Activated T-helper 1 cell treated with Interleukin-2 at 50 U/mL for 16 hours (primary cell): Measurements from ENCODE around the gene NPL.

ENCODE experiments used
- DNase-seq: peaks from one replicate; pipeline ENCODE4 v3.0.0-alpha.2; 2020; ENCODE audit warnings: low read depth

Gene NPL

DNA sequence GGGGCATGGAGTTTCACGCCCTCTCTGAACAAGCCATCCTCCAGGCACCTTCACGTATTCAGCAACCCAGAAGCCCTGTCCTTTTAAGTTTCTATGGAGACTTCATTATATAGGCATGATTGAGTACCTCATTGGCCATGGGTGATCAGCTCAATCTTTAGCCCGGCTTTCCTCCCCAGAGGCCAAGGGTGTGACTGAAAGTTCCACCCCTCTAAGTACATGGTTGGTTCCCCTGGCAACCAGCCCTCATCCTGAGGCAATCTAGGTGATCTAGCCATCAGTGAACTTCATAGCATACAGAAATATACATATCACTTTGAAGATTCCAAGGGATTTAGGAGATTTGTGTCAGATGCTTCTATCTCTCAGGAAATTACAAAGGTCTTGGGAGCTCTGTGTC is 28.2 kb downstream of the NPL start:
- no peak for DNase-seq

GRCh38 chr1:182823220-182823619 is 33.6 kb downstream of the NPL start:
- DNase-seq = no peak

- no peak for DNase-seq
Measured at GRCh38 chr1:182826892-182827291, 37.3 kb downstream of the NPL start.

DNA sequence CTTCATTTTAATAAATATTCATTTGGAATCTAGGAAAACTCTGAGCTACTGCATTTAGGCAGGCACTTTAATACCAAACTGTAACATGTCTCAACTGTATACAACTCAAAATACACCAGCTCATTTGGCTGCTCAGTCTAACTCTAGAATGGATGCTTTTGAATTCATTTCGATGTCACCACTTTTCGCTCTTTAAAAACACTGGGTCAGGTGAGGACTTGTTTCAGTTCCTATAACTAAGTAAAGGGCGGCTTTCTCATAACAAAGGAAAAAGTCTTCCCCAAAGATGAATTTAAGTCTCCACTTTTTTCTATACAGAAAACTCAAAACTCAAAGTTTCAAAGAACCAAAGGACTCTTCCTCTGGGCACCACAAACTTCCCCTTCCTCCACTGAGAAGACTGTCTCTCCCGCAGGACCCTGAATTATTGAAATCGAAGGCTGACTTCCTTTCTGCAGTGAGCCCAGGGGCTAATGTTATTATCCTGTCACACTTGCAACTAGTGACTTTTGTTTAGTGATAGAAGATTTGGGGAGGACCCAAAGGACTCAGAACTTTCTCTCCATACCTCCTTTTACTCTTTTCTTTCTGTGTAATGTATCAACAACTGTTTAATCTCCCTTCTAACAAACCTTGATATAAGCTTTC is 39.8 kb downstream of the NPL start:
- no peak for DNase-seq

DNA sequence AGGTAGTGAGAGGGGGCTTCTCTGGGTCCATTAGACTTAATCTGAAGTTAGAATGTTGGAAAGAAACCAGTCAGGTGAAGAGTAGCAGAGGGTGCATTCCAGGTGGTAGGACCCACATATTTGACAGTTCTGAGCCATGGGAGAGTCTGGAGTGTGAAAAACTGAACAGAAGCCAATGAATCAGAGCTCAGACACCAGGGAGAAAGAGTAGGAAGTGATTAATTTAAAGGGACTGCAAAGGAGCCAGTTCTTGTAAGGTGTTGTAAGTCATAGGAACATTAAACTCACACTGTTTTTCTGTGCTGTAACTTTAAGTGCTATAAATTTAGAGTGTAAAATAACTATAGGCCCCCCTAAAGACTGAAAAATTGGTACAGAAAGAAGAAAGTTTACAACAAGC is 43.7 kb downstream of the NPL start:
- DNase-seq = no peak

- DNase-seq = no peak
Measured at GRCh38 chr1:182834326-182834725, 44.8 kb downstream of the NPL start.

DNA sequence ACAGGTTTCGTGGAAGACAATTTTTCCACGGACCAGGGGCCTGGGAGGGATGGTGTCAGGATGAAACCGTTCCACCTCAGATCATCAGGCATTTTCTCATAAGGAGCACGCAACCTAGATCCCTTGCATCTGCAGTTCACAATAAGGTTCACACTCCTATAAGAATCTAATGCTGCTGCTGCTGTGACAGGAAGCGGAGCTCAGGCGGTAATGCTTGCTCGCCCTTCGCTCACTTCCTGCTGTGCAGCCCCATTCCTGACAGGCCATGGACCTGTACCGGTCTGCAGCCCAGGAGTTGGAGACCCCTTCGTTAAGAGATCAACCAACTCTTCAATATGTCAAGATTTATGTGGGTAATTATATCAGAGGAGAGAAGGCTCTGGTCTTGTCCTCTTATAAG is 46.2 kb downstream of the NPL start:
- DNase-seq = no peak

- peak; percentile 95 for DNase-seq
Measured at GRCh38 chr1:182839209-182840066, 49.9 kb downstream of the NPL start, which contains the start of gene DHX9. Gene DHX9 (plus strand): TSS chr1:182839347. CDS start chr1:182842567, 3,220 bp downstream.

GRCh38 chr1:182841368-182841988 is 51.9 kb downstream of the NPL start:
- DNase-seq = no peak

DNA sequence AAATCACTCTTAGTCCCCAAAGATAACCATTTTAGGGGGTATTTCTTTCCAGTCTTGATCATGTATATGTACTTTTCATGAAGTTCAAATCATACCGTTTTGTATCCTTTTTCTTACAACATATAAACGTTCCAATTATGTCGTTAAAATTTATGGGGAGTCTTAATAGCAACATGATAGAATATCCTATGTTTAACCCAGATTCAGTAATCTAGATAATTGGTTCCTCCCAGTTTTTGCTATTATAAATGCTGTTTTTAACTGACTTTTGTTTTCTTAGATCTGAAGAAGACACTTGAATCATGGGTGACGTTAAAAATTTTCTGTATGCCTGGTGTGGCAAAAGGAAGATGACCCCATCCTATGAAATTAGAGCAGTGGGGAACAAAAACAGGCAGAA is 52.7 kb downstream of the NPL start:
- DNase-seq = no peak

DNA sequence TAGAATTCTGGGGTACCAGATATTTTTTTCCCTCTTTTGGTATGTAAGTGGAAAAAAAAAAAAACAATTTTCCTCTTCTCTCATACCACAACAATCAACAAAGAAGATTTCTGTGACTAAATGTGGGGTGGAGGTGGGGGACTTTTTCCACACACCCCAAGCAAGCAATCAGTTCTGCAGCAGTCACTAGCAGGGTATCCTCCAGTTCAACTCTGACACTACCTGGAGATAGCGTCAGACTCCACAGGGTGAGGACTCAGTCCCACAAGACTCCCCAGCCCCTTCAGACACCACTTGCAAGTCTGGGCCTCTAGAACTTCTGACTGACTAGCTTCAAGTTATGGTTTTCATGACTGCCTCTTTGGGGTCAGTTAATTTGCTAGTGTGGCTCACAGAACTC is 55.8 kb downstream of the NPL start:
- no peak for DNase-seq

DNA sequence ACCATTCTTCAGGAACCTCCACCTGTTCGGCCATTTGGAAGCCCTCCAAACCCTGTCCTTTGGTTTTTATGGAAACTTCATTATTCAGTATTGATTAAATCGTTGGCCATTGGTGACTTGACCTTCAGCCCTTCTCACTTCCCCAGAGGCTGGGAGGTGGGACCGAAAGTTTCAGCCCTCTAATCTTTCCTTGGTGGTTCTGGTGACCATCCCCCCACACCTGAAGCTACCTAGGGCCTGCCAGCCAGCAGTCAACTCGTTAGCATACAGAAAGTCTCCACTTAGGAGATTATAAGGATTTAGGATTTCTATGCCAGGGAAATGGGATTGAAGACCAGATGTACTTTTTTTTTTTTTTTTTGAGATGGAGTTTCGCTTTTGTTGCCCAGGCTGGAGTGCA is 56.3 kb downstream of the NPL start:
- DNase-seq = no peak

- DNase-seq = no peak
Measured at GRCh38 chr1:182847105-182847504, 57.5 kb downstream of the NPL start.

GRCh38 chr1:182848736-182849135 is 59.2 kb downstream of the NPL start:
- DNase-seq = no peak

DNA sequence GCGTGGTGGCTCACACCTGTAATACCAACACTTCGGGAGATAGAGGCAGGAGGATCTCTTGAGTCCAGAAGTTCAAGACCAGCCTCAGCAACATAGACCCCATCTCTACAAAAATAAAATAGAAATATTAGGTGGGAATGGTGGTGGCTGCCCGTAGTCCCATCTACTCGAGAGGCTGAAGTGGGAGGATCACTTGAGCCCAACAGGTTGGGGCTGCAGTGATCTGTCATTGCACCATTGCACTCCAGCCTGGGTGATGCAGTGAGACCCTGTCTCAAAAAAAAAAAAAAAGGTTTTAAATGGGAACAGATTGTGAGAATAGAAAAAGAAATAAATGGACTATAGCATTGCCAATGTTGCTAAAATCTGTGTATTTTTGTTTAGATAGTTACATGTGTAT is 60.7 kb downstream of the NPL start:
- DNase-seq = no peak

DNA sequence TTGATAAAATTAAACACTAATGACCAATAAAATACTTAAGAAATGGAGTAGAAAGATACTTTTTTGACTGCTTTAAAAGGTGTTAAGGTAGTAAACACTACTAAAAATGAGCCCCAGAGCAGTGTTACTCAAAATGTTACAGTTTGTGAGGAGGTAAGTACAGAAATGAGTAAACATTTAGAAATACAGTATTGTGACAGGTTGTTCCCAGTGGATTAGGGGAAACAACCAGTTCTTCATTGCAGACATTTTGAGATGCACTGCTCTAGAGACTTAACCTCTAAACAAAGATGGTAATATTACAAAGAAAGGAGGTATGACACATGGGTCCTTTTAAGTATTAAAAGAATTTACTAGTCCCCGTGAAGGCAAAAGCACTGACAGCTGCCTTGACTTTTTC is 62.3 kb downstream of the NPL start:
- no peak for DNase-seq

- no peak for DNase-seq
Measured at GRCh38 chr1:182855911-182856310, 66.3 kb downstream of the NPL start.

DNA sequence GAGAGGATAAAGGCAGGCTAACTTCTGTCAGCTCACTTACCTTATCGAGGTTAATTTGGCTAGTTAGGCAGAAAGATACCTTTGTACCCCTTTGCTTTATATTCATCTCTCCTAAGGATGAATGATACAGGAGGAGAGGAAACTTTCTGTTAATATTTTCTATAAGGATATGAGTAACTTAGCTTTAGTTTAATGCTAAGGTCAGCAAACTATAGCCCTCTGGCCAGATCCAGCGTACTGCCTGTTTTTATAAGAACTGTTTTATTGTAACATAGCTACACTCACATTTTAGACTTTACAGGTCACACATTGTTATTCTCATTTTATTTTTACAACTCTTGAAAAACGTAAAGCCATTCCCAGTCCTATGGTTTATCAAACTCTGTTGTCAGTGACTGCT is 67.6 kb downstream of the NPL start:
- no peak for DNase-seq

DNA sequence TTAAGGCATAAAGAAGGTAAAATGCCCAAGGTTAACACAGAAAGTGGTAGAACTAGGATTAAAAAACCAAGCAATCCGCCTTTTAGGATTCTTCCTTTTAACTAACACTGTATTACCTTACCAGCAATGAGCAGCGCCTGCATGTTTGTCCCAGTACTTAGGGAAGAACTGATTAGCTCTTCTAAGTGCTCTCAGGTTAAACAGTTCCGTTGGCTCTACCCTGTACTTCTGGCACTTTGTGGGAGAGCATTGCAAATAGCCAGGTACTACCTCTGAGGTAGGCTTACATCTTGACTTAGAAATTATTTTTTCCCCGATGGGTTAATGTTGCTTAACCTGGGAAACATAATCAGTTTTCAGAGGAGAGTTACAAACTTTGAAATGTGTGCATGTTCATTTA is 71.1 kb downstream of the NPL start:
- no peak for DNase-seq

- DNase-seq = no peak
Measured at GRCh38 chr1:182861994-182862393, 72.4 kb downstream of the NPL start.

GRCh38 chr1:182862827-182863226 is 73.3 kb downstream of the NPL start:
- no peak for DNase-seq

DNA sequence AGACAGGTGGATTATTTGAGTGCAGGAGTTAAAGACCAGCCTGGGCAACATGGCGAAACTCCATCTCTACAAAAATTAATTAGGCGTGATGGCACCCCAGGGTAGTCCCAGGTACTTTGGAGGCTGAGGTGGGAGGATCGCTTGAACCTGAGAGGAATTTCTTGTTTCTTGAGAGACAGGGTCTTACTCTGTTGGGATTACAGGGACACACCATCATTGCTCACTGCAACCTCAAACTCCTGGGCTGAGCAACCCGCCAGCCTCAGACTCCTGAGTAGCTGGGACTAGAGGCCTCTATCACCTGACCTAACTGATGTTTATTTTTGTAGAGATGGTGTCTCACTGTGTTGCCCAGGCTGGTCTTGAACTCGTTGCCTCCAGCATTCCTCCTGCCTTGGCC is 74.4 kb downstream of the NPL start:
- no peak for DNase-seq

GRCh38 chr1:182867861-182868260 is 78.3 kb downstream of the NPL start:
- no peak for DNase-seq
